Breast epithelium (tissue), 3 donors: ENCODE measurements around the gene TNS3.

ENCODE experiments used
- POLR2A ChIP-seq: fragments of 450-650 bp; IDR thresholded peaks from one replicate; pipeline ENCODE4 v1.6.1; 2016; ENCODE audit warnings: antibody characterized with exemption, mild to moderate bottlenecking, moderate library complexity
- POLR2AphosphoS5 ChIP-seq, 3 donors: sonication (generic); formaldehyde crosslinking; IDR thresholded peaks; one replicate each; pipeline ENCODE4 v1.6.1; 2017; ENCODE audit warnings: antibody characterized with exemption in 3 of 3

- TF ChIP-seq POLR2AphosphoS5 (IDR thresholded peaks at IDR 0.05) (no peak), POLR2A (no peak)
Measured at GRCh38 chr7:47320296-47320695, 261.6 kb downstream of the TNS3 start.
